ENCODE results near the gene FLCN.

FLCN gene

DNA sequence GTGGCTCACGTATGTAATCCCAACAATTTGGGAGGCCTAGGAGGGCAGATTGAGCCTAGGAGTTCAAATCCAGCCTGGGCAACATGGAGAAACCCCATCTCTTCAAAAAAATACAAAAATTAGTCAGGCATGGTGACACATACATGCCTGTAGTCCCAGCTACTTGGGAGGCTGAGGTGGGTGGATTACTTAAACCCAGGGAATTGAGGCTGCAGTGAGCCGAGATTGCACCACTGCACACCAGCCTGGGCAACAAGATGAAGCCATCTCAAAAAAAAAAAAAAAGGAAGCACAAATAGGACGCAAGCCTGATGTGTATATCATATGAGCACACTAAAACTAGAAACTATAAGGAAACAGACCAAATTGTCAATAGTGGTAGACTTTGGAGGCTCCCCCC is 17.1 kb upstream of the FLCN start:
- FAIRE-seq (no peak), DNase-seq (ENCODE audit: insufficient read length, low spot score) (no peak)
- TF ChIP-seq POLR2A (IDR thresholded peaks at IDR 0.05; ENCODE audit: low read depth, low read length), result no peak

DNA sequence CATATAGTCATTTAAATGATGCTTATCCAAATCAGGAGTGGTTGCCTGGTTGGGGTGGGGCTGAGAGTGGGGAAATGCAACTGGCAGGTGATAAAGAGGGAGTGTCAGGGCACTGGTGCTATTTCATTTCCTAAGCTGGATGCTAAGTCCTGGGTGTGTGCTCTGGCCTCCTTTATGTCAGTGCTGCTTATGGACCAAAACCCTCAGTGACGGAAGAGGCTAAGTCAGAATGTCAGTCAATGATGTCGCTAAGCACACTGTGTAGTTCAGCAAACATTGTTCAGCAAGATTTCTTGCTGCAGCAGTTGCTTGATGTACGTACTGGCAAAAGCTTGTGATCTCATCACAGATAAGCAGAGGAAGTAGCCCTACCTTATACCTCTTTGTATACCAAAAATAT is 16.4 kb upstream of the FLCN start:
- DNase-seq (ENCODE audit: insufficient read length, low spot score), result no peak

DNA sequence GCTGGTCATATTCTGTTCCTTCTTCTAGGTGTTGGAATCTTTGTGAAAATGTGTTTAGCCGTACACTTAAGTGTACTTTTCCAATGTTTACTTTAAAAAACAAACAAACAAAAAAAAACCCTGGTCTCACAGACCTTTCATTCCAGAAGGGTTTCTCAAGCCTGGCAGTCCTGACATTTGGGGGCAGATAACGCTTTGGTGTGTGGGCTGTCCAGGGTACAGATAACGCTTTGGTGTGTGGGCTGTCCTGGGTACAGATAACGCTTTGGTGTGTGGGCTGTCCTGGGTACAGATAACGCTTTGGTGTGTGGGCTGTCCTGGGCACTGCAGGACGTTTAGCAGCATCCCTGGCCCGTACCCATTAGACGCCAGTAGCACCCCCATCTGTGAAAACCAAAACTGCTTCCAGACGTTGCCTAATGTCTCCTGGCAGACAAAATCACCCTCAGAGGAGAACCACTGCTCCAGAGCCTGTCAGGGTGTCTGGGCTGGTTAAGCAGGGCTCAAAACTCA is 15.2 kb upstream of the FLCN start:
- TF ChIP-seq POLR2A (IDR thresholded peaks at IDR 0.05; ENCODE audit: low read depth, low read length), result no peak
- FAIRE-seq, result no peak
- DNase-seq (ENCODE audit: insufficient read length, low spot score), result no peak

More for the DNA sequence above, 16.4 kb upstream of the FLCN start:
- TF ChIP-seq POLR2A (IDR thresholded peaks at IDR 0.05; ENCODE audit: low read depth, low read length), result no peak
- no peak for FAIRE-seq

DNA sequence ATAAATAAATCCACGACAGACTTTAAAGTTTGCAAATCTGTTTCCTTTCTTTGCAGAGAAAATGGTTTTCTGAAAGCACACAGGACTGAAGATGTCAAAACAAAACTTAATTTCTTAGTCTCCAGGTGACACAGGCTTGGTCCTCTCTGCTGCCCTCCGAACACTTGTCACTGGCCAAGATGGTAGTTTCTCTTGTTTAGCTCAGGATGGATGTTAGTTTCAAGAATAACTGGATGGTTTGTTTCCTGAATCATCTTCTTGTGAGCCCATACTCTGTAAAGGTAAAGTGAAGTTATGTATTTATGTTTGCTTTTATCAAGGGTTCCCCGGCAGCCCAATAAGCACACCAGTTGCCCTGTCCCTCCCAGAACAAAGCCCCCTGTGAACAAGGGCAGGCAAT is 9.9 kb upstream of the FLCN start:
- DNase-seq (ENCODE audit: insufficient read length, low spot score) (no peak), FAIRE-seq (no peak)
- TF ChIP-seq POLR2A (IDR thresholded peaks at IDR 0.05; ENCODE audit: low read depth, low read length), result no peak

DNA sequence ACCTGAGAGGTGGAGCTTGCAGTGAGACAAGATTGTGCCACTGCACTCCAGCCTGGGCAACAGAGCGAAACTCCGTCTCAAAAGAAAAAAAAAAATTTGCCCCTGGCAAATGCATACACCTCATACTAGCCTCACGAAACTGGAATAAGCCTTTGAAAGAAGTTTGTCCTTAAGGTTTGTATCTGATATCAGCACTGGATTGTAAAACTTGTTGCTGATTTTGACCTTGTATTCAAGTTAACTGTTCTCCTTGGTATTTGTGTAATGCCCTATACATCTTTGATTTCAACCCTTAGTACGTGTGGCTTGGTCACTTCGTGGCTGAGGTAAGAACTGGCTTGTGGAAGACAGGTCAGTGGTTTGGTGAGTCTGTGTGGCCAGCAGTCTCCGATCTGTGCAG is 6.2 kb upstream of the FLCN start:
- no peak for FAIRE-seq
- DNase-seq (ENCODE audit: insufficient read length, low spot score), result no peak
- TF ChIP-seq POLR2A (IDR thresholded peaks at IDR 0.05; ENCODE audit: low read depth, low read length), result no peak

DNA sequence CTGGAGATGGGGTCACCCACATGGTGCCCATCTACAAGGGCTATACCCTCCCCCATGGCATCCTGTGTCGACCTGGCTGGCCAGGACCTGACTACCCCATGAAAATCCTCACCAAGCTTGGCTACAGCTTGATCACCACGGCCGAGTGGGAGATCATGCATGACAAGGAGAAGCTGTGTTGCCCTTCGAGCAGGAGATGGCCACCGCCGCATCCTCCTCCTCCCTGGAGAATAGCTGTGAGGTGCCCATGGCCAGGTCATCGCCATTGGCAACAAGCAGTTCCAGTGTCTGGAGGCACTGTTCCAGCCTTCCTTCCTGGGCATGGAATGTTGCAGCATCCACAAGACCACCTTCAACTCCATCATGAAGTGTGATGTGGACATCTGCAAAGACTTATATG is 5.3 kb upstream of the FLCN start:
- TF ChIP-seq POLR2A (IDR thresholded peaks at IDR 0.05; ENCODE audit: low read depth, low read length), result no peak
- FAIRE-seq, result no peak
- DNase-seq (ENCODE audit: insufficient read length, low spot score), result no peak

DNA sequence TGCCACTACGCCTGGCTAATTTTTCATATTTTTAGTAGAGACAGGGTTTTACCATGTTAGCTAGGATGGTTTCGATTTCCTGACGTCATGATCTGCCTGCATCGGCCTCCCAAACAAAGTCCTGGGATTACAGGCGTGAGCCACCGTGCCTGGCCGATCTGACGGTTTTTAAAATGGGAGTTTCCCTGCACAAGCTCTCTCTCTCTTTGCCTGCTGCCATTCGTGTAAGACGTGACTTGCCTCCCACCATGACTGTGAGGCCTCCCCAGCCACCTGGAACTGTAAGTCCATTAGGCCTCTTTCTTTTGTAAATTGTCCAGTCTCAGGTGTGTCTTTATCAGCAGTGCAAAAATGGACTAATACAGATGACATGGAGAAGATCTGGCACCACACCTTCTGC is 4.7 kb upstream of the FLCN start:
- FAIRE-seq (no peak), DNase-seq (ENCODE audit: insufficient read length, low spot score) (no peak)
- TF ChIP-seq POLR2A (IDR thresholded peaks at IDR 0.05; ENCODE audit: low read depth, low read length), result no peak

DNA sequence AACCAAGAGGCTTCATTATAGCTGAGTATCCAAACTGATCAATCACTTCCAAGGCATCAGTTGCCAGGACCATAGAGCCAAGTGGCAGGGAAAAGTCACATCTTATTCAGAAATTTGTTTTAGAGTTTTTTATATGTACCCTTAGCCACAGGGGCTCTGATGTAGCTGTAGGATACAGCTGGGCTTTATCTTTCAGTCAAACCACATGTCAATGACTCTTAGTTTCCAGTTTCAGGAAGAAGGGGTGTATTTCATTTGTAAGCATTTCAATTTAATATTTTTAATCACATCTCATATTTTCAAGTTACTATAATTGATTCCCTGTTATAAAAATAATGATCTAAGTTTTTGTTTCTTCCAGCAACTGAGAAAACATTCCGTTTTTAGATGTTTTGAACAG is 2.9 kb upstream of the FLCN start:
- no peak for FAIRE-seq

DNA sequence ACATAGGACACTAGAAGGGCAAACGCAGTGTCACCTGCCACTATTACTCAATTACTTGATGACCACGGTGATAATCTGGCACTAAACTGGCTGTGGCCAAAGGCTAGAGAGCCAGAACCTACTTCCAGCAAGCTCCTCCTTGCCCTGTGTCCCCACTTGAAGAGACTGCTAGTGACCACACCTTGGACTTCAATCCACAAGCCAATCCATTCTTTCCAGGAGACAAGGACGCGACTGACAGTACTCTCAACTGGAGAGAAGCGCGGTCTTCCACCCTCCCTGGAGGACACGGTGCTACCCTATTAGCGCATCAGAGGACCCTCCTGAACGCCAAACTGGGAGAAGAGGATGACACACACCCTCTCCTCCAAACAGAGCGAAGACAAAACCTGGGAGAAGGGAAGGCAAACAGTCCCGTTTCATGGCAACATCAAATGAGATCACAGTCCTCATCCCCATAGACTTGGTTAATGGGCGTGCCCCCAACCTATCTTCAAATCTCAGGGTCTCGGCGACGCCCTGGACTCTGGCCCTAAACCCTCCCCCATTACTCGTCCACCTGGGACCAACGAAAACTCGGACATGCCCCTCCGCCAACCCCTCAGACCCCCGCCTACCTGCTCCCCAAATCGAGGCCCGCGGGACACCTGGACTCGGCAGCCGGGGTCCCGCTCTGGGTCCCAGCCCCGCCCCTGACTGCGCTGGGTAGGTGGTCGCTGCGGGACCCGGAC is 508 bp downstream of the FLCN start:
- FAIRE-seq (no peak), DNase-seq (ENCODE audit: insufficient read length, low spot score) (no peak)
- no peak for TF ChIP-seq POLR2A (IDR thresholded peaks at IDR 0.05; ENCODE audit: low read depth, low read length)

More for the DNA sequence above, 2.9 kb upstream of the FLCN start:
- TF ChIP-seq POLR2A (IDR thresholded peaks at IDR 0.05; ENCODE audit: low read depth, low read length), result no peak
- DNase-seq (ENCODE audit: insufficient read length, low spot score), result no peak

DNA sequence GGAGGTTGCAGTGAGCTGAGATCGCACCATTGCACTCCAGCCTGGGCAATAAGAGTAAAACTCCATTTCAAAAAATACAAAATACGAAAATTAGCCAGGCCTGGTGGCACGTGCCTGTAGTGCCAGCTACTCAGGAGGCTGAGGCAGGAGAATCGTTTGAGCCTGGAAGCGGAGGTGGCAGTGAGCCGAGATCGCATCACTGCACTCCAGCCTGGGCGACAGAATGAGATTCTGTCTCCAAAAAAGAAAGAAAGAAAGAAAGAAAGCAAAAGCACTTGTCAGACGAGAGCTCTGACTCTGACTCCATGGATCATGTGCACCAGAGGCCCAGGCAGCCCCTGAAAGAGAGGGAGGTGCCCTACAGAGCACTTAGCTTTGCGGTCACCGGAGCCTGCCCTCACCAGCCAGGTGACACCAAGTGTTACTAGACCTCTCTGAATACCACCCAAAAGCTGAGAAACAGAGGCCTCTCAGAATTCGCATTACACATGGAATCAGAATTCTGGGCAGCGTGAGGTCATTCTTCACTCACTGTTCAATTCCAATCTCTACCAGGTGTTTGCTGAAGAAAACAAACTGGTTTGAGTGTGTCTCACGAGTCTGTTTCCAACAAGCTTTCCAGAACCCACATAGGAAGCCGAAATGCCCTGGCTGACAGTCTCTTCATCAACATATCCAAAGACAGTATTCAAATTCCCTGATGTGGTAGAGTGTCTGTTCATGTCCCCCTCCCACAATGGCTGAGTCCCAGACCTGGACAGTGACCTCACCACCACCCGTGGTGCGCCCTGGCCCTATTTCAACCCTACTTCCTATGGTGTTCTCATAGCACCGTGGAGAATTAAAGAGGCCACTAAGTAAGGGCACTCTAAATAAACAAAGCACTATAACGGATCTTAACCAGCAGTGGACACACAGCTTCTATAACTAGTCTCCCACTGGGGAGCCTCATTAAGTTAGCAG is 1.5 kb downstream of the FLCN start:
- no peak for TF ChIP-seq POLR2A (IDR thresholded peaks at IDR 0.05; ENCODE audit: low read depth, low read length)
- peak; percentile 63 for DNase-seq (ENCODE audit: insufficient read length, low spot score)
- FAIRE-seq, result no peak

DNA sequence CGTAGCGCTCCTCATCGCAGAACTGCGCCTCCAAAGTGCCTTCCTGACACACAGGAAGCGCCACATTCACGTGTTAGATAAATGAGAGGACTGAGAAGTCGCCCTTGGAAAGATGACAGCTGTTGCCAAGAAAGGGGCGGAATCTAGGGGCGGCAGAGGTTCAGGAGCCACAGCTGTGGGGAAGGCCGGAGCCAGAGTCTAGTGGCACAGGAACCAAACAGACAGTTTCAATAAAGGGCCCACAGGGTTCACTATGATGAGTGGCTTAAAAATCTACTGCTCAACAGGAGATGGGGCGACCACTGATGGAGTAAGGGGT is 4.7 kb downstream of the FLCN start:
- no peak for TF ChIP-seq POLR2A (IDR thresholded peaks at IDR 0.05; ENCODE audit: low read depth, low read length)
- no peak for FAIRE-seq
- no peak for DNase-seq (ENCODE audit: insufficient read length, low spot score)

DNA sequence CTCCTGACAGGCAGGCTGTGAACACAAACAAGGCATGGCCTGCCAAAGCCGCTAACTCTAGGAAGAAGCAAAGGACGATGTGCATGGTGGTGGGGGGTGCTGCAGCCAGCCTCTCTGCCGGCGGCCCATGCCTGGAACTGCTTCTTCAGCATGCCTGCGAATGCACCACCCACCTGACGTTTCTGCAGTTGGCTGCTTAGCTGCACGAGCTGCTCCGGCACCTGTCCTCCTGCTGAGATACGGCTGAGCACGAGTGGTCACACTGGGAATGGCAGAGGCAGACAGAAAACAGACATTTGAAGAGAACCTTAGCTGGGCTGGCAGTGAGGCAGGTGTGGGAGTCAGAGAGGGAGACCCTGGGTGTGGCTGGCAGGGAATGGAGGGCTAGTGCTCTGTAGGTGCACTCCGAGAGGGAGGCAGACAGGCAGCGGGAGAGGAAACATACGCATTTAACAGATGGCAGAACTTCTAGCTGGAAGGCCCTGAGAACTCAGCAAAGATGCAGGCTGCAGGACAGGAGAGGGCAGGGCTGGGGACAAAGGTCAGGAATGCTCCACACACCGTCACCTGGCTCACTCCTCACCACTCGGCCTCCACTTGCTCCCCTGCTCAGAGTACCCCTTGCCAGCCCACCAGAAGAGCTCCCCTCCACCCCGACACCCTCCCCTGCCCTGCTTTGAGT is 5.2 kb downstream of the FLCN start:
- FAIRE-seq (no peak), DNase-seq (ENCODE audit: insufficient read length, low spot score) (no peak)
- TF ChIP-seq POLR2A (IDR thresholded peaks at IDR 0.05; ENCODE audit: low read depth, low read length), result no peak

DNA sequence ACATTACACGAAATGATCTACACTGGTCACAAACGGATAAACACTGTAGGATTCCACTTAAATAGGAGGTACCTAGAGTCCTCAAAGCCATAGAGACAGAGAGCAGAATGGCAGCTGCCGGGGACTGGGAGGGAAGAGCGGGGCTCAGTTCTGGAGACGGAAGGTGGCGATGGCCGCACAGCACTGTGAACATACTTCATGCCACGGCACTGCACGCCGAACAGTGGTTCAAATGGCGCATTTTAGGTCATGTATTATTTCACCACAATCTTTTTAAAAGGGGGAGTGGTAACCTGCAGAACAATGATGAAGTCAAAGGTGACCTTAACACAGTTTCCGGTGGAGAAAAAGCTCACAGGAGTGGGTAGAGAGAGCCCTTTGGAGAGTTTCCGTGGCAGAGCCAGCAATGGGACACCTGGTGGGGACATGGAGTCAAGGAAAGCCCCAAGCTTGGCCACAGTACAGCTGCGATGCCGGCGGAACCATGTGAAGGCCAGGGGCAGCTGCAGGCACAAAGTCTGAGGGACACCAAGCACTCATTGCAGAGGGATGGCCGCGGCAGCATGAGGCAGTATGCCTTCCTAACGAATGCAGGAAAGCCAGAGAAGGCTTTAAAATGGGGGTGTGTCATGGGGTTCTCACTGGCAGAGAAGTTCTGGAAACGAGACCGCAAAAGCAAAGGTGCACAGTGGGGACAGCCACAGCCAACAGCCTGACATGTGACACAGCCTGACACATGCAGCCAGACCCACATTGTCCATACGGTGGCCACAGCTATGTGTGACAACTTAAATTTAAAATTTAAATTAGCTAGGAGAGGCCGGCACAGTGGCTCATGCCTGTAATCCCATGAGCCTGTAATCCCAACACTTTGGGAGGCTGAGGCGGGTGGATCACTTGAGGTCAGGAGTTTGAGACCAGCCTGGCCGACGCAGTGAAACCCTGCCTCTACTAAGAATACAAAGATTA is 7.3 kb downstream of the FLCN start:
- no peak for DNase-seq (ENCODE audit: insufficient read length, low spot score)
- TF ChIP-seq POLR2A (IDR thresholded peaks at IDR 0.05; ENCODE audit: low read depth, low read length), result no peak
- no peak for FAIRE-seq

All from H54 (cell line).